ENCODE results near the gene MIOS.

DNA sequence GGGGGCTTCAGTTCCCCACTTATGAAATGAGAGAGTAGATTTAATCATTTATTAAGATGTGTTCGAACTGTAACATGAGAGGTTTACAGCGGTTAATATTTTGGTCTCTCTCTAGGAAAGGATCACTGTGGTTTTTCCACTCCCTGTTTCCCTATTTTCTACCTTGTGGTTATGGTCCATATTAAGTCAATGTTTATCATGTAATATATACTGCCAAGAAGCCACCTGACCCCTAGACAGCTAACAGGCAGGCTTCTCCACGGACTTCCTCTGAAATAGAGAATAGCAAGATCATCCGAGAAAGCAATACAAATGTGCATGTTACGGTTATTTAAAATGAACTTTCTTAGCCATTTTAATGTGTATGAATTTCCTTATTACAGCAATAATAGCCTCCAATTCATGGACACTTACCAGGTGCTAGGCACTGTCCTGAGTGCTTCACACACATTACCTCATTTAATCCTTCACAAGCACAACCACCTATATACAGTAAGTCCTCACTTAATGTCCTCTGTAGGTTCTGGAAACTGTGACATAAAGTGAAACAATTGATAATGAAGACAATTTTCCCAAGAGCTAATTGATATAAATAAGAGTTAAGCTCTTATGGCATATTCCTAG is 30.2 kb upstream of the MIOS start:
- TF ChIP-seq, protein P1, sequence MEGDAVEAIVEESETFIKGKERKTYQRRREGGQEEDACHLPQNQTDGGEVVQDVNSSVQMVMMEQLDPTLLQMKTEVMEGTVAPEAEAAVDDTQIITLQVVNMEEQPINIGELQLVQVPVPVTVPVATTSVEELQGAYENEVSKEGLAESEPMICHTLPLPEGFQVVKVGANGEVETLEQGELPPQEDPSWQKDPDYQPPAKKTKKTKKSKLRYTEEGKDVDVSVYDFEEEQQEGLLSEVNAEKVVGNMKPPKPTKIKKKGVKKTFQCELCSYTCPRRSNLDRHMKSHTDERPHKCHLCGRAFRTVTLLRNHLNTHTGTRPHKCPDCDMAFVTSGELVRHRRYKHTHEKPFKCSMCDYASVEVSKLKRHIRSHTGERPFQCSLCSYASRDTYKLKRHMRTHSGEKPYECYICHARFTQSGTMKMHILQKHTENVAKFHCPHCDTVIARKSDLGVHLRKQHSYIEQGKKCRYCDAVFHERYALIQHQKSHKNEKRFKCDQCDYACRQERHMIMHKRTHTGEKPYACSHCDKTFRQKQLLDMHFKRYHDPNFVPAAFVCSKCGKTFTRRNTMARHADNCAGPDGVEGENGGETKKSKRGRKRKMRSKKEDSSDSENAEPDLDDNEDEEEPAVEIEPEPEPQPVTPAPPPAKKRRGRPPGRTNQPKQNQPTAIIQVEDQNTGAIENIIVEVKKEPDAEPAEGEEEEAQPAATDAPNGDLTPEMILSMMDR (IDR thresholded peaks at IDR 0.05; ENCODE audit: low read length) = no peak
- no peak for TF ChIP-seq EZH2phosphoT487 (IDR thresholded peaks at IDR 0.05; ENCODE audit: low read length)

All from MM.1S (cell line).